Panc1 (cell line): ENCODE data around the gene SCYL2. TPM values are rescaled to one million over a fixed set of nuclear protein-coding genes. Genes with fewer than 3 reads are reported as not detected.

ENCODE experiments used
- ATAC-seq: fragments of 200-7000 bp; cut with Tn5 transposase; 2 replicates; pipeline ENCODE4 v1.9.1; 2020; ENCODE audit warnings: mild to moderate bottlenecking, moderate library complexity
- Bru-seq: library from RNA; stranded (reverse); fragments of 400-500 nt; gene quantifications from one replicate; lab custom pipeline; 2021; lab: Mats Ljungman, UMichigan
- BruChase-seq, 2 experiments: library from RNA; stranded (reverse); fragments of 400-500 nt; gene quantifications; one replicate each; lab custom pipeline; 2021; lab: Mats Ljungman, UMichigan
- BruUV-seq: library from RNA; stranded (reverse); fragments of 400-500 nt; replicated peaks from 2 replicates; lab custom pipeline; 2021; lab: Mats Ljungman, UMichigan
- CTCF ChIA-PET: fragments of 300-600 bp; sonication (Branson Sonifier 250); formaldehyde crosslinking; loops from one replicate; lab custom pipeline; 2022; ENCODE audit warnings: antibody characterized with exemption; lab: Charles Lee
- POLR2A ChIA-PET: fragments of 300-600 bp; sonication (Branson Sonifier 250); formaldehyde crosslinking; loops from one replicate; lab custom pipeline; 2022; ENCODE audit warnings: antibody characterized with exemption; lab: Charles Lee
- DNase-seq: peaks from one replicate; pipeline ENCODE4 v3.0.0-alpha.2; 2010; ENCODE audit warnings: low read depth, low spot score
- H3K27ac ChIP-seq: 2 replicates; pipeline ENCODE4 v1.5.1; 2011; ENCODE audit warnings: mild to moderate bottlenecking, low read length, inconsistent platforms
- H3K27me3 ChIP-seq: fragments of 200-500 bp; sonication (Bioruptor generic); 2 replicates; pipeline ENCODE4 v1.6.0; 2014; ENCODE audit warnings: low read length, inconsistent platforms; ENCODE audit not compliant: control insufficient read depth, insufficient read depth
- H3K36me3 ChIP-seq: fragments of 200-500 bp; sonication (Bioruptor generic); 2 replicates; pipeline ENCODE4 v1.5.1; 2014; ENCODE audit warnings: inconsistent platforms, mild to moderate bottlenecking, low read length, moderate library complexity; ENCODE audit not compliant: control insufficient read depth, insufficient read depth
- H3K4me1 ChIP-seq: 2 replicates; pipeline ENCODE4 v1.5.1; 2011; ENCODE audit warnings: inconsistent platforms, mild to moderate bottlenecking, low read length, moderate library complexity; ENCODE audit not compliant: control insufficient read depth, insufficient read depth
- H3K4me3 ChIP-seq, 2 experiments: 2 replicates each; pipeline ENCODE4 v1.5.1; 2011 to 2012; ENCODE audit warnings: low read depth in 2 of 2, low read length in 2 of 2, mild to moderate bottlenecking in 2 of 2, inconsistent platforms in 1 of 2, moderate library complexity in 1 of 2
- H3K9me3 ChIP-seq: fragments of 200-500 bp; sonication (Bioruptor generic); 2 replicates; pipeline ENCODE4 v1.5.1; 2014; ENCODE audit warnings: low read depth, mild to moderate bottlenecking, inconsistent platforms, low read length, moderate library complexity; ENCODE audit not compliant: control insufficient read depth, insufficient read depth
- CTCF ChIP-seq: fragments of 450-650 bp; IDR thresholded peaks from 2 replicates; pipeline ENCODE4 v1.5.1; 2017; ENCODE audit warnings: mild to moderate bottlenecking
- POLR2AphosphoS5 ChIP-seq: IDR thresholded peaks from 2 replicates; pipeline ENCODE4 v1.6.1; 2012; ENCODE audit warnings: mild to moderate bottlenecking, low read depth, low read length, moderate library complexity
- REST ChIP-seq, 2 experiments: IDR thresholded peaks; 2 replicates each; pipeline ENCODE4 v1.6.1; 2011 to 2012; ENCODE audit warnings: low read depth in 2 of 2, control low read depth in 1 of 2, low read length in 1 of 2, mild to moderate bottlenecking in 1 of 2, moderate library complexity in 1 of 2; ENCODE audit not compliant: insufficient read depth in 1 of 2
- SIN3A ChIP-seq: IDR thresholded peaks from 2 replicates; pipeline ENCODE4 v1.6.1; 2012; ENCODE audit warnings: low read depth, mild to moderate bottlenecking, low read length, moderate library complexity, borderline replicate concordance; ENCODE audit not compliant: insufficient read depth
- TCF7L2 ChIP-seq: IDR thresholded peaks from 2 replicates; pipeline ENCODE4 v1.6.1; 2011; ENCODE audit warnings: mild to moderate bottlenecking, low read depth, low read length, inconsistent platforms
- in situ Hi-C: cut with HindIII; loops from 2 replicates; pipeline ENCODE4 v1.10.0; 2016; ENCODE audit warnings: low sequenced_read_pairs, low pct_unique_long_range_greater_than_20kb
- intact Hi-C: fragments of 100-400 bp; cut with micrococcal nuclease; formaldehyde crosslinking; loops from one replicate; pipeline ENCODE4 v1.10.0; 2022; ENCODE audit not compliant: unreplicated experiment
- long read RNA-seq: library from polyadenylated mRNA; unstranded; transcript quantifications from one replicate; pipeline ENCODE4 v2.0.0, GENCODE V29; 2021; ENCODE audit not compliant: unreplicated experiment
- polyA plus RNA-seq: library from polyadenylated mRNA; unstranded; fragments of >200 nt; gene quantifications from one replicate; pipeline ENCODE4 v1.2.1, GENCODE V29; 2012; ENCODE audit warnings: missing spikeins; ENCODE audit not compliant: insufficient read length
- total RNA-seq: library from RNA; stranded (reverse); gene quantifications from one replicate; pipeline ENCODE4 v1.2.1, GENCODE V29; 2021; ENCODE audit not compliant: unreplicated experiment

SCYL2 gene
- total RNA-seq (45.3 TPM), Bru-seq, nascent RNA (percentile 84 among the genes with signal in this experiment), BruChase-seq, experiment 1, labeled RNA remaining after a 2-hour chase (percentile 86 among the genes with signal in this experiment), BruChase-seq, experiment 2, labeled RNA remaining after a 6-hour chase (percentile 90 among the genes with signal in this experiment)
- 14.5 TPM for polyA plus RNA-seq
- long read RNA-seq, full-length matches to known transcripts: 35 of 71 reads
- long read RNA-seq, partial matches to known transcripts: 9 of 71 reads
- long read RNA-seq, other reads (novel, unspliced or antisense): 27 of 71 reads

GRCh38 chr12:100266835-100267602, at the start of gene SCYL2, which contains the start of gene DEPDC4:
SCYL2 (plus strand) TSS chr12:100267177; CDS start chr12:100282971, 15,794 bp downstream.
DEPDC4 (minus strand) TSS chr12:100267079; CDS start chr12:100267076, 3 bp downstream.
- Histone ChIP-seq H3K27me3 (no peaks in the 10 kb centered on the region), H3K9me3 (no peaks in the 10 kb centered on the region), H3K4me3 (peak within 1 kb of the TSS; percentile 60 to 91), H3K27ac (peak within 1 kb of the TSS; percentile 76), H3K4me1 (peaks cover 8% of the 10 kb centered on the region; the same call in 1 of the 2 replicates), H3K36me3 (peaks cover 2% of the 10 kb centered on the region; the same call in 1 of the 2 replicates)
- ATAC-seq: peak; percentile 95
- CTCF ChIA-PET: interaction anchor here (0.6 kb wide), 1 partner anchor 62 kb away, joined by 10 read pairs; no protein-coding TSS in a partner anchor
- no TSS peak for BruUV-seq
- in situ Hi-C loops (no loop called here), intact Hi-C loops (no loop called here)
- POLR2A ChIA-PET: interaction anchor here (0.7 to 1.1 kb wide), 5 partner anchors 9 to 308 kb away, joined by 4 to 19 read pairs (median 10); no protein-coding TSS in a partner anchor
- peak; percentile 78 for DNase-seq
- TF ChIP-seq SIN3A (peak; percentile 41; the same call in 1 of the 2 replicates), CTCF (no peak), TCF7L2 (peak; percentile 91), POLR2AphosphoS5 (peak; percentile 75), REST (IDR thresholded peaks at IDR 0.05; ENCODE audit: insufficient read depth in 1 of 2, low read depth in 2 of 2, low read length in 1 of 2) (no peak)

- Histone ChIP-seq H3K4me1 (no peaks in the 10 kb centered on the region), H3K9me3 (no peaks in the 10 kb centered on the region), H3K27me3 (no peaks in the 10 kb centered on the region), H3K4me3 (no peak overlapping the region), H3K27ac (no peak overlapping the region), H3K36me3 (peaks cover 14% of the 10 kb centered on the region)
- ChIA-PET CTCF (no interaction called here), POLR2A (interaction anchor here (0.7 kb wide), 1 partner anchor 104 kb away, joined by 3 read pairs; no protein-coding TSS in a partner anchor)
- no peak for DNase-seq
- in situ Hi-C loops: no loop called here
- intact Hi-C loops: no loop called here
- no TSS peak for BruUV-seq
- TF ChIP-seq SIN3A: no peak
- no peak for ATAC-seq
These were observed 47.5 kb upstream of the SCYL2 start for GRCh38 chr12:100219328-100220109.
